ENCODE data around the gene CCR6.
"Not testable (repeated sequence)": the region's sequence is repeated elsewhere in the genome, so short reads cannot be mapped to it uniquely, and the experiment has no call there.

CCR6 gene

GRCh38 chr6:167143041-167143440 is 20.1 kb downstream of the CCR6 start:
- DNase-seq (ENCODE audit: low read depth in 2 of 2), result no peak

GRCh38 chr6:167145461-167145860 is 22.6 kb downstream of the CCR6 start:
- no peak for DNase-seq (ENCODE audit: low read depth in 2 of 2)

- DNase-seq (ENCODE audit: low read depth in 2 of 2), result no peak
Measured at GRCh38 chr6:167146135-167146534, 23.2 kb downstream of the CCR6 start.

GRCh38 chr6:167146977-167147376 is 24.1 kb downstream of the CCR6 start:
- no peak for DNase-seq (ENCODE audit: low read depth in 2 of 2)

DNA sequence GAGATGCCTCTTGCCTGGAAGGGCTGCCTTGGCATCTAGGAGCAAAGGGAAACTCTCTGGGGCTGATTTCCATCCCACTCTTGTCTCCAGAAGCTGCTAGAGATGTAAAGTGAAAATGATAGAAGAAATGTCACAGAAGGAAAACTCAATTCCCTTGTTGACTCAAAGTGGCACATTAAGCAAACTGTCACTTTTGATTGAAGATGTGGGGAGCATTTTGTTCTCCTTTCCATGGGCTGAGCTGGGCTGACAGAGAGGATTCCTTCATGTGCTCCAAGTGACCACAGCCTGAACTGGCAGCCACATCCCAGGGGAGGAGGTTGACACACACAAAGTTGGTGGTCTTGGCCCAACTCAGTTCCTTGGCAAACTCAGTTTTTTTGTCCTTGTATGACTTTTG is 25.1 kb downstream of the CCR6 start:
- DNase-seq (ENCODE audit: low read depth in 2 of 2), result no peak

DNA sequence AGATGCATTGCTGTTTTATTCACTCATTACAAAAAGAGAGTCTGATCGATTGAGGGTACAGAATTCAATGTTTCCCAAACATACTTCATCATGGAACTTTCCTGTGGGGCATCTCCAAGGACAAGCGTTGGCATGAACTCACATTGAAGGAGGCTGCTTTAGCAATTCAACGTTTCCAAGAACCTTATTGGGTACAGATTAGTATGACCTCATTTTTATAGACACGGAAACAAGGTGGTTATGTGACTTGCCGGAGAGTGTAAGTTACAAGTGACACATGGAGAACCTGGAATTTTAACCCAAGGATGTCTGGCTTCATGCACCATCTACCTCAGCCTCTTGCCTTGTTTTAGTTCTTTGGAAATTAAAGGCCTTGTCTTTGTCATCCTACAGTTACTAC is 26.1 kb downstream of the CCR6 start:
- DNase-seq (ENCODE audit: low read depth in 2 of 2), result no peak

DNA sequence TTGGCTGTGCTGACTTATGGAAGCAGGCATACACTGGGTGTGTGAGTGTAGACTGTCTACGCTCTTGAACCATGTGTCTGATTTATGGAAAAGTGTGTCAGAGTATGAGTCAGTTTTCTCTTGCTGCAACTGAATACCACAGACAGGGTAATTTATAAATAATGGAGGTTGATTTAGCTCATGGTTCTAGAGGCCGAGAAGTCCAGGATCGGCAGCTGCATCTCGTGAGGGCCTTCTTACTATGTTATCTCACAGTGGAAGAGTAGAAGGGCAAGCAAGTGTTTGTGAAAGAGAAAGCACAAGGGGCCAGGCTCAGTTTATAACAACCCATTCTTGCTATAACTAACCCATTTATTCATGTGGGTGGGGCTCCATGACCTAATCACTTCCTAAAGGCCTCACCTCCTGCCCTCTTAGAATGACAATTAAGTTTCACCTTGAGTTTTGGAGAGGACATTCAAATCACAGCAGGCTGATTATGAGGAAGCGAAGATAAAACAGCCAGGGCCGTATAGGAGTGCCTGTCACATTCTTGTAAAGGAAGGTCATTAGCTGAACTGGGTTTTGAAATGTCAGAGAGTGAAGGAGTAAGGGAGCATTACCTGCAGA is 28.1 kb downstream of the CCR6 start:
- DNase-seq (ENCODE audit: low read depth in 2 of 2), result no peak

- no peak for DNase-seq (ENCODE audit: low read depth in 2 of 2)
Measured at GRCh38 chr6:167151648-167152047, 28.8 kb downstream of the CCR6 start.

DNA sequence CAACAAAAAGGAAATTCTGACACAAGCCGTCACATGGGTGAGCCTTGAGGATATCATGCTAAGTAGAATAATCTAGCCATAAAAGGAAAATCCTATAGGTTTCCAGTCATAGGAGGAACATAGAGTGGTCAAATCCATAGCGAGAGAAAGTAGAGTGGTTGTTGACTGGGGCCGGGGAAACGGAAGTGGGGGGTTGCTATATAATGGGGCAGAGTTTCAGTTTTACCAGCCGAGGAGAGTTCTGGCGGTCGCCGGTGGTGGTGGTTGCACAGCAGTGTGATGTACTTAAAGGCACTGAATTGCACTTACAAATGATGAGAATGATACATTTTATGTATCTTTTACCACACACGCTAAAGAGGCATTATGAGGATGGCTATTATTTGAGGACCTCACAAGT is 30.0 kb downstream of the CCR6 start:
- no peak for DNase-seq (ENCODE audit: low read depth in 2 of 2)

DNA sequence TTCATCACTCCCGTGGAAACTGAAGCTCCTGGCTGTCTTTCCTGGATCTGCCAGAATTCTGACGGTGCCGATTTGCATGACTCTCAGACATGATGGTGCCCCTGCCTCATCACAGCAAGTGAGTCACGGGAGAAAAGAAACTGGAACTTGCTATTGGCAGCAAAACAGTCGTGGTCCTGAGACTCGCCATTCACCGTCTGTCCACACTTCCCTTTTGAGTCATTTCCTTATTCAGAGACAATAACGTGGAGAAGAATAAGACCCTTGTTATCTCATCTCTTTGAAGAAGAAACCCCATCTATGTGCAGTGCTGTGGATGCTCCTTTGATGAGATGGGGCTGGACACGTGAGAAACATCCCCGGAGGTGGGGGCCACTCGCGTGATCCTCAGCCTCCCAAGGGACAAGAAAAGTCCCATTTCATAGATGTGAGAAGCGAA is 30.6 kb downstream of the CCR6 start:
- no peak for DNase-seq (ENCODE audit: low read depth in 2 of 2)

- no peak for DNase-seq (ENCODE audit: low read depth in 2 of 2)
Measured at GRCh38 chr6:167154291-167154690, 31.4 kb downstream of the CCR6 start.

- DNase-seq (ENCODE audit: low read depth in 2 of 2), result no peak
Measured at GRCh38 chr6:167154895-167155294, 32.0 kb downstream of the CCR6 start.

DNA sequence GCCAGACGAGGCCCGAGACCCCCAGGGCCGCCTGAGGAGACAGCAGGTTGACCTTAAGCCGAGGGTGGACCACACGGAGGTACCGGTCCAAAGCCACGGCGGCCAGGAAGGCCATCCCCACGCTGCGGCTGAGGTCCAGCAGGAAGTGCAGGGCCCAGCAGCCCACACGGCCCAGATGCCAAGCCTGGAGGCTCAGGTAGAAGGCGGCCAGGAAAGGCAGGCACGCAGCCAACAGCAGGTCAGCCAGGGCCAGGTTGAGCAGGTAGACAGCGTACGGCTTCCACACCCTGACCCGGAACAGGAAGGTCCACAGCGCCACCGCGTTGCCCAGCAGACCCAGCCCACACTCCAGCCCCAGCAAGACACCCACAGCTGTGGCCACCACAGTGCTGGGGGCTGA is 34.5 kb downstream of the CCR6 start:
- no peak for DNase-seq (ENCODE audit: low read depth in 2 of 2)

GRCh38 chr6:167157863-167158262 is 35.0 kb downstream of the CCR6 start, which contains the start of gene GPR31:
Gene GPR31 (minus strand): TSS chr6:167157980. CDS start chr6:167157831, 149 bp downstream.
- DNase-seq (ENCODE audit: low read depth in 2 of 2), result no peak

GRCh38 chr6:167161851-167162467 is 39.1 kb downstream of the CCR6 start:
- no peak for DNase-seq (ENCODE audit: low read depth in 2 of 2)

DNA sequence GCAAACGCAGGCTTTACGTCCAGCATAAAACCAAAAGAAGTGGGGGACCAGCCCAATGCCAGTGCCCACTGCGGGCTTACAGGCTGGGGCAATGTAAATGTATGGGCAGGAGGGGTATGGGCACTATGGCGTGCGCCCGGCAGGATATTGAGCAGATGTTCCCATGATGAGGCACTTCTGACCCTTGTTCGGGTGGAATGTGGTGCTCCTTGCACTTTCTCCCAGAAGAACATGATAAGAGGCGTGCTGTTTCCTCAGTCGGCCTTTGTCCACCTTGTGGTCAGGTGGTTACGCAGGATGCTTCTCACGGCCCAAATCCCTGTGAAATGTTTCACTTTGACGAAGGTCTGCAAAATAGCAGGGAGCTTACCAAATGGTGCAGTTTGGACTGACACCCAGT is 39.7 kb downstream of the CCR6 start:
- DNase-seq (ENCODE audit: low read depth in 2 of 2), result no peak

DNA sequence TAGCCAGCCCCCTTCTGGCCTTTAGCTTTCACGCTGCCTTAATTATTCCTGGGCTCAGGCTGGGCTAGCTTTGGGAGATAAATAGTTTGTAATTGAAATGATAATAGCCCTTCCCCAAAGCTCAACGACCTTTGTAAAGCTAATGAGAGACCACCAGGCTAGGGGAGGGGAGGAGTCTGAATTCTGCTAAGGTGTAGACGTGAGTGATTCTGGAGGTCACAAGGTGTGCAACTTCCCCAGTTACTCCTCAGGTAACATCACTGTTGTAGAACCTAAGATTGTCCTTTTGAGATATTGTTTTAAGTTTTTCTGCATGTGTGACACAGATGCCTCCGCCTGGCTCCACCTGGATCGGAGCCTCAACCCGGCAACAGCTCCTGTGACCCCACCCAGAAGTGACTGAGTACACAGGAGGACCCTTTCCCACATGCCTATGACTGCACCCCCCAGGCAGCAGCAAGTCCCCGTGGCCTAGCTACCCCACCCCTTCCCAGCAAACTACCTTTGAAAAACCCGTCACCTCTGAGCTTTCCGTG is 40.6 kb downstream of the CCR6 start:
- DNase-seq (ENCODE audit: low read depth in 2 of 2), result no peak

GRCh38 chr6:167164261-167164660 is 41.4 kb downstream of the CCR6 start:
- DNase-seq (ENCODE audit: low read depth in 2 of 2), result no peak

- DNase-seq (ENCODE audit: low read depth in 2 of 2), result no peak
Measured at GRCh38 chr6:167165858-167166471, 43.1 kb downstream of the CCR6 start.

DNA sequence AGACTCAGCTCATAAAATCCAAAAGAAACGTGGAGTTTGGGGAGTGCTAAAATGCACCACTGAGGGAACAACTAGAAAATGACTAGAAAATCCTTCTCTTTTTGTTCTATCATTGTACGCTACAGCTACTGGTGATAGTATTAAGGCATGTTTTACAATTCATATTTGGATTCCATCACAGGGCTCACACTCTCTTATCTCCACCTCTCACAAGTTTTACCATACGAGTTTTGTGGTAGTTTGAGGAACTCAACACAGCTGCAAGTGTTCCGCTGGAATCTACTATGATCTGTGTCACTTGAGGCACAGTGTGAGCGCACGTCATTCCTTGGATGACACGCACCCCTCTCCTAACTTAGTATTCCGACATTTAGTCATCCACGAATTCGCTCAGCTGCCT is 44.8 kb downstream of the CCR6 start:
- DNase-seq (ENCODE audit: low read depth in 2 of 2), result not testable (repeated sequence)

- not testable (repeated sequence) for DNase-seq (ENCODE audit: low read depth in 2 of 2)
Measured at GRCh38 chr6:167168296-167168695, 45.4 kb downstream of the CCR6 start.

DNA sequence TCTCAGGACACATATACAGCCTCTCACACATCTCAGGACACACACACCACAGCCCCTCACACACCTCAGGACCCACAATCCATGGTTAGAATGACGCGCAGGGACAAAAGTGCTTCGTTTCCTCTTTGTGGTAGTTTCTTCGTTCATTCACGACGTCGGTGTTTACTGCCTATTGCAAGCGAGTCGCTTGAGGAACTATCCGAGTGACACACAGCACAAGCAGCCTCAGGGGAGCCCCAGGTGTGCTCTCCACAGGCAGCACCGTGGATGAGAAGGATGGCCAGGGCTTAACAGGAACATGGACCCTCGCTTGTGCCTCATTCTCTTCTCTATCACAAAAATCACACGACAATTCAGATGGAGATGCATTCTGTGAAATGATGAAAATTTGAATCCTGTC is 47.0 kb downstream of the CCR6 start:
- not testable (repeated sequence) for DNase-seq (ENCODE audit: low read depth in 2 of 2)

- DNase-seq (ENCODE audit: low read depth in 2 of 2), result not testable (repeated sequence)
Measured at GRCh38 chr6:167171300-167171699, 48.4 kb downstream of the CCR6 start.
